SK-N-SH (cell line): ENCODE data around the gene ARL14. TPM values are rescaled to one million over a fixed set of nuclear protein-coding genes. Genes with fewer than 3 reads are reported as not detected.

ENCODE experiments used
- CTCF ChIA-PET: fragments of 300-600, 350-600 bp; formaldehyde crosslinking; extraction: SDS; loops from one replicate; lab custom pipeline; 2021; lab: Yijun Ruan, JAX
- POLR2A ChIA-PET: fragments of 350-600 bp; sonication (Branson Sonifier 250); formaldehyde crosslinking; extraction: SDS; loops from one replicate; lab custom pipeline; 2020; ENCODE audit warnings: antibody characterized with exemption, inconsistent platforms; lab: Yijun Ruan, JAX
- DNase-seq: peaks from one replicate; pipeline ENCODE4 v3.0.0; 2012
- H2AFZ ChIP-seq: fragments of 200-600 bp; sonication (generic); 2 replicates; pipeline ENCODE4 v1.8.1; 2016; ENCODE audit warnings: antibody characterized with exemption, mild to moderate bottlenecking, low read depth
- H3F3A ChIP-seq: fragments of 200-600 bp; sonication (generic); replicated peaks from 2 replicates; pipeline ENCODE3; 2016; ENCODE audit warnings: antibody characterized with exemption, mild to moderate bottlenecking; ENCODE audit not compliant: insufficient read depth
- H3K27ac ChIP-seq, 2 experiments: fragments of 200-500 bp in 1 of 2; fragments of 200-600 bp in 1 of 2; sonication (Bioruptor generic) in 1 of 2; sonication (generic), shearing (Covaris generic) in 1 of 2; 2 replicates each; pipeline versions ENCODE4 v1.5.1 to v1.6.1; 2014 to 2016; ENCODE audit warnings: low read depth in 2 of 2, inconsistent platforms in 1 of 2, low read length in 1 of 2, mild to moderate bottlenecking in 1 of 2, mixed read lengths in 1 of 2
- H3K27me3 ChIP-seq: fragments of 200-600 bp; sonication (generic), shearing (Covaris generic); 2 replicates; pipeline ENCODE4 v1.6.1; 2016; ENCODE audit warnings: mixed run types; ENCODE audit not compliant: insufficient read depth
- H3K36me3 ChIP-seq, 2 experiments: fragments of 200-500 bp in 1 of 2; fragments of 200-600 bp in 1 of 2; sonication (Bioruptor generic) in 1 of 2; sonication (generic) in 1 of 2; replicated peaks in 1 of 2; 2 replicates each; pipeline versions ENCODE3 to v1.5.1; 2014 to 2016; ENCODE audit warnings: low read length in 1 of 2, mild to moderate bottlenecking in 1 of 2; ENCODE audit not compliant: insufficient read depth in 2 of 2, control insufficient read depth in 1 of 2
- H3K4me1 ChIP-seq, 2 experiments: fragments of 200-500 bp in 1 of 2; fragments of 200-600 bp in 1 of 2; sonication (Bioruptor generic) in 1 of 2; sonication (generic), shearing (Covaris generic) in 1 of 2; 2 replicates each; pipeline versions ENCODE4 v1.5.1 to v1.6.1; 2014 to 2016; ENCODE audit warnings: low read depth in 1 of 2, low read length in 1 of 2, mixed run types in 1 of 2; ENCODE audit not compliant: insufficient read depth in 2 of 2, control insufficient read depth in 1 of 2
- H3K4me2 ChIP-seq: fragments of 200-600 bp; sonication (generic), shearing (Covaris generic); 2 replicates; pipeline ENCODE4 v1.6.1; 2017; ENCODE audit warnings: mixed run types
- H3K4me3 ChIP-seq, 2 experiments: fragments of 200-500 bp in 1 of 2; fragments of 200-600 bp in 1 of 2; sonication (Bioruptor generic) in 1 of 2; sonication (generic), shearing (Covaris generic) in 1 of 2; 2 replicates each; pipeline versions ENCODE4 v1.5.1 to v1.8.1; 2014 to 2016; ENCODE audit warnings: low read depth in 2 of 2, inconsistent platforms in 1 of 2, low read length in 1 of 2, mild to moderate bottlenecking in 1 of 2, mixed read lengths in 1 of 2, moderate library complexity in 1 of 2
- H3K79me2 ChIP-seq: fragments of 200-600 bp; sonication (generic); 2 replicates; pipeline ENCODE4 v1.8.1; 2017; ENCODE audit warnings: mild to moderate bottlenecking; ENCODE audit not compliant: insufficient read depth
- H3K9ac ChIP-seq: fragments of 200-600 bp; sonication (generic); 2 replicates; pipeline ENCODE4 v1.6.1; 2017; ENCODE audit warnings: mixed run types
- H3K9me2 ChIP-seq: fragments of 200-600 bp; sonication (generic); 2 replicates; pipeline ENCODE4 v1.6.1; 2017; ENCODE audit warnings: mixed run types
- H3K9me3 ChIP-seq: fragments of 200-600 bp; sonication (generic); 2 replicates; pipeline ENCODE4 v1.6.1; 2017; ENCODE audit warnings: mixed run types, mild to moderate bottlenecking, moderate library complexity
- H4K20me1 ChIP-seq: fragments of 200-600 bp; sonication (generic); 2 replicates; pipeline ENCODE4 v1.6.1; 2017; ENCODE audit warnings: mild to moderate bottlenecking, mixed run types; ENCODE audit not compliant: insufficient read depth
- ELF1 ChIP-seq: IDR thresholded peaks from 2 replicates; pipeline ENCODE4 v1.4.0; 2012
- EP300 ChIP-seq, 2 experiments: IDR thresholded peaks; 2 replicates each; pipeline versions ENCODE4 v1.4.0 to v1.6.1; 2012; ENCODE audit warnings: borderline replicate concordance in 1 of 2, low read depth in 1 of 2, low read length in 1 of 2
- EZH2phosphoT487 ChIP-seq: fragments of 200-600 bp; sonication (generic); IDR thresholded peaks from 2 replicates; pipeline ENCODE4 v1.6.1; 2017; ENCODE audit warnings: low read depth, mixed run types, mild to moderate bottlenecking, antibody characterized with exemption, moderate library complexity, borderline replicate concordance
- FOSL2 ChIP-seq: IDR thresholded peaks from 2 replicates; pipeline ENCODE4 v1.4.0; 2012; ENCODE audit warnings: low read depth, mild to moderate bottlenecking, moderate library complexity, borderline replicate concordance
- FOXJ3 ChIP-seq: sonication (generic); formaldehyde crosslinking; IDR thresholded peaks from 2 replicates; pipeline ENCODE4 v1.5.1; 2020; ENCODE audit warnings: mild to moderate bottlenecking, missing genetic modification reagents
- JUND ChIP-seq: IDR thresholded peaks from 2 replicates; pipeline ENCODE4 v1.4.0; 2012
- NRF1 ChIP-seq: IDR thresholded peaks from 2 replicates; pipeline ENCODE4 v1.6.1; 2012; ENCODE audit warnings: low read depth, mild to moderate bottlenecking, low read length
- POLR2AphosphoS5 ChIP-seq: IDR thresholded peaks from 2 replicates; pipeline ENCODE4 v1.6.1; 2012; ENCODE audit warnings: low read depth, low read length
- RCOR1 ChIP-seq: fragments of 150-350 bp; IDR thresholded peaks from 2 replicates; pipeline ENCODE4 v1.6.1; 2017; ENCODE audit warnings: antibody characterized with exemption, low read length
- RFX5 ChIP-seq: IDR thresholded peaks from 2 replicates; pipeline ENCODE4 v1.6.1; 2012; ENCODE audit warnings: mild to moderate bottlenecking, improper control_type of control experiment, low read length
- SMC3 ChIP-seq: IDR thresholded peaks from 2 replicates; pipeline ENCODE4 v1.6.1; 2012; ENCODE audit warnings: low read depth, low read length, improper control_type of control experiment
- TEAD4 ChIP-seq: IDR thresholded peaks from 2 replicates; pipeline ENCODE4 v1.4.0; 2012; ENCODE audit warnings: mild to moderate bottlenecking, borderline replicate concordance; ENCODE audit not compliant: insufficient read depth
- YY1 ChIP-seq: IDR thresholded peaks from 2 replicates; pipeline ENCODE4 v1.4.0; 2012; ENCODE audit warnings: low read depth, mild to moderate bottlenecking
- WGBS: methylation state at CpG from one replicate; pipeline ENCODE4 v1.1.6; 2017; ENCODE audit warnings: low lambda C conversion rate; 5-methylcytosine and 5-hydroxymethylcytosine counted together
- polyA plus RNA-seq, 3 experiments: library from polyadenylated mRNA; depleted of rRNA; stranded (reverse); fragments of >200 nt; gene quantifications; 2 replicates each; pipeline ENCODE4 v1.2.3, GENCODE V29; 2012
- TF ChIP-seq, protein P1 (sequence below): IDR thresholded peaks from 2 replicates; pipeline ENCODE4 v1.4.0; 2012; ENCODE audit warnings: low read depth
- TF ChIP-seq, protein P2 (sequence below): IDR thresholded peaks from 2 replicates; pipeline ENCODE4 v1.6.1; 2012; ENCODE audit warnings: mild to moderate bottlenecking, low read depth, low read length, moderate library complexity
- TF ChIP-seq, protein P3 (sequence below): IDR thresholded peaks from 2 replicates; pipeline ENCODE4 v1.4.0; 2012; ENCODE audit warnings: low read depth, borderline replicate concordance

ARL14 gene
- polyA plus RNA-seq, 1 of the 3 experiments (the other 2 are of a cell fraction) = not detected

DNA sequence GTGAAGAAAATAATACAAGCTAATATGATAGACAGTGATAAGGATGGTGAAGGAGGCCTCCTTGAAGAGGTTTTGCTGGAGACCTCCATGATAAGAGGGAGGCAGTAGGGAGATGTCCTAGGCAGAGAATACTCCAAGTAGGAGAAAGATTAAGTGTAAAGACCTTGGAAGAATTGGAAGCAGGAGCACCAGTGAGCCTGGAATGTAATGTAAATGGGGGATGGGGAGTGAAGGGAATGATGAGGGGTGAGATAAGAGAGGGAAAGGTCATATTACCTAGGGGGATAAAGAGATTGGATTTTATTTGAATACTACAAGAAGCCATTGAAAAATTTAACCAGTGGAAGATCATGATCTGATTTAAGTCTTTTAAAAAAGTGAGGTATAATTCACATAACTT lies 41.7 kb upstream of the ARL14 start:
- CTCF ChIA-PET = no interaction called here
- H3K4me1 ChIP-seq = no peaks in the 10 kb centered on the region
- POLR2A ChIA-PET = no interaction called here

DNA sequence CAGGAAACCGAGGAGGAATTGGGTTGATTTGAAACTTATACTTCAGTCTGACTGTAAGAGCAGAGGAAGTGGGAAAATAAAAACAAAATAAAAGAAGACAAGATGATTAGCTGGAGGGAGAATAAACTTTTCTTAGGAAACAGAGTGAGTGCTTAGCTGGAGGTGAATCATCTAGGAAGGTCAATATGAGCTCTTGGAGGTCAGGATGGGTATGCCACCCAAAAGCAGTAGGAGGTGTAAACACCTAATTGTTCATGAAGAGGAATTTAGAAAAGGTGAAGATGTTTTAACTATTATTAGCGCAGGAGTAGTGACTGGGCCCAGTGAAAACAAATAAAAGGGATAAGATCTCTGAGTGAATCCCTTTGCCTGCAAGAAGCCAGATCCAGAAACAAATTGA lies 39.9 kb upstream of the ARL14 start:
- Histone ChIP-seq H3K9me3 (no peaks in the 10 kb centered on the region), H3F3A (no peaks in the 10 kb centered on the region), H3K4me2 (no peak overlapping the region), H3K9ac (no peak overlapping the region), H3K27ac (no peak overlapping the region), H4K20me1 (no peaks in the 10 kb centered on the region), H2AFZ (no peak overlapping the region), H3K36me3 (no peaks in the 10 kb centered on the region), H3K9me2 (no peaks in the 10 kb centered on the region), H3K27me3 (no peaks in the 10 kb centered on the region), H3K4me1 (no peaks in the 10 kb centered on the region), H3K79me2 (no peaks in the 10 kb centered on the region), H3K4me3 (no peak overlapping the region)
- ChIA-PET POLR2A (no interaction called here), CTCF (no interaction called here)
- TF ChIP-seq, protein P1, sequence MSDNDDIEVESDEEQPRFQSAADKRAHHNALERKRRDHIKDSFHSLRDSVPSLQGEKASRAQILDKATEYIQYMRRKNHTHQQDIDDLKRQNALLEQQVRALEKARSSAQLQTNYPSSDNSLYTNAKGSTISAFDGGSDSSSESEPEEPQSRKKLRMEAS = no peak
- TF ChIP-seq FOSL2 (no peak), SMC3 (no peak), NRF1 (no peak), RFX5 (no peak), JUND (no peak), FOXJ3 (CRISPR knock-in tag) (no peak), RCOR1 (no peak)
- DNase-seq = no peak
- WGBS = 39% methylated on average over 2 of the region's 2 CpGs

More for the DNA sequence above, 41.7 kb upstream of the ARL14 start:
- Histone ChIP-seq H3F3A (no peaks in the 10 kb centered on the region), H2AFZ (no peak overlapping the region), H3K9me3 (no peaks in the 10 kb centered on the region), H3K9ac (no peak overlapping the region), H3K4me3 (no peak overlapping the region), H3K9me2 (no peaks in the 10 kb centered on the region), H3K4me2 (no peak overlapping the region), H3K27me3 (no peaks in the 10 kb centered on the region), H3K36me3 (no peaks in the 10 kb centered on the region), H4K20me1 (no peaks in the 10 kb centered on the region), H3K27ac (no peak overlapping the region), H3K79me2 (no peaks in the 10 kb centered on the region)
- no peak for TF ChIP-seq EP300 (IDR thresholded peaks at IDR 0.05; ENCODE audit: borderline replicate concordance in 1 of 2, low read depth in 1 of 2, low read length in 1 of 2)
- TF ChIP-seq, protein P1 = no peak
- no peak for TF ChIP-seq POLR2AphosphoS5
- TF ChIP-seq, protein P2, sequence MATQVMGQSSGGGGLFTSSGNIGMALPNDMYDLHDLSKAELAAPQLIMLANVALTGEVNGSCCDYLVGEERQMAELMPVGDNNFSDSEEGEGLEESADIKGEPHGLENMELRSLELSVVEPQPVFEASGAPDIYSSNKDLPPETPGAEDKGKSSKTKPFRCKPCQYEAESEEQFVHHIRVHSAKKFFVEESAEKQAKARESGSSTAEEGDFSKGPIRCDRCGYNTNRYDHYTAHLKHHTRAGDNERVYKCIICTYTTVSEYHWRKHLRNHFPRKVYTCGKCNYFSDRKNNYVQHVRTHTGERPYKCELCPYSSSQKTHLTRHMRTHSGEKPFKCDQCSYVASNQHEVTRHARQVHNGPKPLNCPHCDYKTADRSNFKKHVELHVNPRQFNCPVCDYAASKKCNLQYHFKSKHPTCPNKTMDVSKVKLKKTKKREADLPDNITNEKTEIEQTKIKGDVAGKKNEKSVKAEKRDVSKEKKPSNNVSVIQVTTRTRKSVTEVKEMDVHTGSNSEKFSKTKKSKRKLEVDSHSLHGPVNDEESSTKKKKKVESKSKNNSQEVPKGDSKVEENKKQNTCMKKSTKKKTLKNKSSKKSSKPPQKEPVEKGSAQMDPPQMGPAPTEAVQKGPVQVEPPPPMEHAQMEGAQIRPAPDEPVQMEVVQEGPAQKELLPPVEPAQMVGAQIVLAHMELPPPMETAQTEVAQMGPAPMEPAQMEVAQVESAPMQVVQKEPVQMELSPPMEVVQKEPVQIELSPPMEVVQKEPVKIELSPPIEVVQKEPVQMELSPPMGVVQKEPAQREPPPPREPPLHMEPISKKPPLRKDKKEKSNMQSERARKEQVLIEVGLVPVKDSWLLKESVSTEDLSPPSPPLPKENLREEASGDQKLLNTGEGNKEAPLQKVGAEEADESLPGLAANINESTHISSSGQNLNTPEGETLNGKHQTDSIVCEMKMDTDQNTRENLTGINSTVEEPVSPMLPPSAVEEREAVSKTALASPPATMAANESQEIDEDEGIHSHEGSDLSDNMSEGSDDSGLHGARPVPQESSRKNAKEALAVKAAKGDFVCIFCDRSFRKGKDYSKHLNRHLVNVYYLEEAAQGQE = no peak
- TF ChIP-seq, protein P3, sequence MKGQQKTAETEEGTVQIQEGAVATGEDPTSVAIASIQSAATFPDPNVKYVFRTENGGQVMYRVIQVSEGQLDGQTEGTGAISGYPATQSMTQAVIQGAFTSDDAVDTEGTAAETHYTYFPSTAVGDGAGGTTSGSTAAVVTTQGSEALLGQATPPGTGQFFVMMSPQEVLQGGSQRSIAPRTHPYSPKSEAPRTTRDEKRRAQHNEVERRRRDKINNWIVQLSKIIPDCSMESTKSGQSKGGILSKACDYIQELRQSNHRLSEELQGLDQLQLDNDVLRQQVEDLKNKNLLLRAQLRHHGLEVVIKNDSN = no peak
- no peak for TF ChIP-seq EZH2phosphoT487
- no peak for TF ChIP-seq YY1
- TF ChIP-seq ELF1 = no peak
- no peak for TF ChIP-seq TEAD4
- DNase-seq = no peak
